HEK293T (cell line): ENCODE measurements around the gene IL24.

Experiments
- CTCF ChIA-PET: fragments of 350-600 bp; formaldehyde crosslinking; extraction: SDS; loops from one replicate; lab custom pipeline; 2021; ENCODE audit warnings: antibody characterized with exemption, inconsistent platforms; lab: Yijun Ruan, JAX
- POLR2A ChIA-PET: fragments of 350-600 bp; formaldehyde crosslinking; extraction: SDS; loops from one replicate; lab custom pipeline; 2020; ENCODE audit warnings: antibody characterized with exemption, inconsistent platforms; lab: Yijun Ruan, JAX
- DNase-seq: peaks from one replicate; pipeline ENCODE4 v3.0.0; 2012; ENCODE audit warnings: mixed read lengths; ENCODE audit errors: extremely low spot score
- ARNT ChIP-seq: fragments of 450-650 bp; IDR thresholded peaks from 2 replicates; pipeline ENCODE4 v1.6.1; 2017; ENCODE audit warnings: mild to moderate bottlenecking
- BHLHE40 ChIP-seq: fragments of 450-650 bp; IDR thresholded peaks from 2 replicates; pipeline ENCODE4 v1.6.1; 2016; ENCODE audit warnings: mild to moderate bottlenecking, moderate library complexity, borderline replicate concordance
- CTBP1 ChIP-seq: fragments of 450-650 bp; IDR thresholded peaks from 2 replicates; pipeline ENCODE4 v1.6.1; 2016; ENCODE audit warnings: borderline replicate concordance
- ELF4 ChIP-seq: fragments of 450-650 bp; IDR thresholded peaks from 2 replicates; pipeline ENCODE4 v1.6.1; 2017; ENCODE audit warnings: antibody characterized with exemption
- FOXA1 ChIP-seq: fragments of 450-650 bp; IDR thresholded peaks from 2 replicates; pipeline ENCODE4 v1.6.1; 2016; ENCODE audit warnings: mild to moderate bottlenecking
- FOXK2 ChIP-seq: fragments of 450-650 bp; IDR thresholded peaks from 2 replicates; pipeline ENCODE4 v1.6.1; 2016; ENCODE audit warnings: mild to moderate bottlenecking
- FOXM1 ChIP-seq: fragments of 450-650 bp; IDR thresholded peaks from 2 replicates; pipeline ENCODE4 v1.6.1; 2017; ENCODE audit warnings: mild to moderate bottlenecking, borderline replicate concordance
- HDGF ChIP-seq: fragments of 450-650 bp; IDR thresholded peaks from 2 replicates; pipeline ENCODE4 v1.6.1; 2017; ENCODE audit warnings: antibody characterized with exemption, borderline replicate concordance
- L3MBTL2 ChIP-seq: fragments of 450-650 bp; conservative IDR thresholded peaks from 2 replicates; pipeline ENCODE4 v1.6.1; 2016; ENCODE audit warnings: mild to moderate bottlenecking
- LEF1 ChIP-seq: fragments of 450-650 bp; IDR thresholded peaks from 2 replicates; pipeline ENCODE4 v1.6.1; 2017; ENCODE audit warnings: mild to moderate bottlenecking, borderline replicate concordance
- NFRKB ChIP-seq: fragments of 450-650 bp; IDR thresholded peaks from 2 replicates; pipeline ENCODE4 v1.6.1; 2016; ENCODE audit warnings: mild to moderate bottlenecking, moderate library complexity
- SP1 ChIP-seq: fragments of 450-650 bp; IDR thresholded peaks from 2 replicates; pipeline ENCODE4 v1.6.1; 2017
- SUZ12 ChIP-seq: fragments of 450-650 bp; IDR thresholded peaks from 2 replicates; pipeline ENCODE4 v1.6.1; 2016; ENCODE audit warnings: mild to moderate bottlenecking
- TARDBP ChIP-seq: fragments of 450-650 bp; IDR thresholded peaks from 2 replicates; pipeline ENCODE4 v1.6.1; 2016
- ZNF384 ChIP-seq: fragments of 450-650 bp; IDR thresholded peaks from 2 replicates; pipeline ENCODE4 v1.6.1; 2016
- TF ChIP-seq, protein P1 (sequence below): fragments of 450-650 bp; IDR thresholded peaks from 2 replicates; pipeline ENCODE4 v1.6.1; 2016

The IL24 gene

DNA sequence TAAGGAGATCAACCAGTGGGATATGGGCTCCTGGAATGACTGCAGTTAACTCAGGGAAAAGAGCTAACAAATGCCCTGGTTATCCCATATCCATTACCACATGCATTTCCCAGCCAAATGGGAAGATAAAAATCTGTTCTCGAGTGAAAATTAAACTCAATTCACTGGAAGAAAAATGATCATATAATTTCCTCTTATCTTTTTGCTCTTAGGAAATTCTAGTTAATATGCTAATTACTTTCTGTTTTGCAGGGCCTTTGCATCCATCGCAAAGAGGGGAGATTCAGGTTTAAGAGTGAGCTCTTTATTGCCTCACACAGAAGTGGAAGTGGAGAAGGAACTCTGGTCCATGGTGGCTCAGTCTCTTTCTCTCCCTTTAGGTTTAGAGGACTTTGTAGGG, 3.9 kb upstream of the IL24 start:
- TF ChIP-seq BHLHE40 (no peak), NFRKB (no peak), FOXA1 (no peak), HDGF (no peak), ZNF384 (no peak), TARDBP (no peak), ARNT (no peak), L3MBTL2 (no peak), CTBP1 (no peak), LEF1 (no peak), FOXK2 (no peak), SP1 (no peak), ELF4 (no peak), SUZ12 (no peak), FOXM1 (no peak)
- TF ChIP-seq, protein P1, sequence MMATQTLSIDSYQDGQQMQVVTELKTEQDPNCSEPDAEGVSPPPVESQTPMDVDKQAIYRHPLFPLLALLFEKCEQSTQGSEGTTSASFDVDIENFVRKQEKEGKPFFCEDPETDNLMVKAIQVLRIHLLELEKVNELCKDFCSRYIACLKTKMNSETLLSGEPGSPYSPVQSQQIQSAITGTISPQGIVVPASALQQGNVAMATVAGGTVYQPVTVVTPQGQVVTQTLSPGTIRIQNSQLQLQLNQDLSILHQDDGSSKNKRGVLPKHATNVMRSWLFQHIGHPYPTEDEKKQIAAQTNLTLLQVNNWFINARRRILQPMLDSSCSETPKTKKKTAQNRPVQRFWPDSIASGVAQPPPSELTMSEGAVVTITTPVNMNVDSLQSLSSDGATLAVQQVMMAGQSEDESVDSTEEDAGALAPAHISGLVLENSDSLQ = no peak
- CTCF ChIA-PET = interaction anchor here (1.8 kb wide), 1 partner anchor 15 kb away, joined by 6 read pairs; no protein-coding TSS in a partner anchor
- no peak for DNase-seq
- POLR2A ChIA-PET = no interaction called here

GRCh38 chr1:206895325-206895724, 1.9 kb upstream of the IL24 start:
- no peak for DNase-seq
- ChIA-PET CTCF (interaction anchor here (0.7 to 1.3 kb wide), 4 partner anchors 17 to 237 kb away, joined by 3 to 5 read pairs (median 3); partner anchors contain the start of gene IL20), POLR2A (no interaction called here)
- TF ChIP-seq SP1 (no peak), BHLHE40 (no peak), CTBP1 (no peak)

DNA sequence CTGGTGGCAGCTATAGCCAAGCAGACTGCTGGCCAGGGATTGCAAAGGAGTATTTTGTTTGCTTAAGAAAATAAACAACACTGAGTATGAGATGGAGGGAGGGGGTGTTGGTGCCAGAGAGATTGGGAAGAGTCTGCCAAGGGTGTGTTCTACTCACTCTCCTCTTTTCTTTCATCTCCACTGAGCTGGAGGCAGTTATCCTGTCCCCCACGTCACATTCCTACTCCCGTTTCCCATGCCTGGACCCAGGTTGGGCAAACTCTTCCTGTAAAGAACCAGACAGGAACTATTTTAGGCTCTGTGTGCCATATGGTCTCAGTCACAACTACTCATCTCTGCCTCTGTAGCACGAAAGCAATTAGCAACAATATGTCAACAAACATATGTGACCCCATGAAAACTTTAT, 1.4 kb upstream of the IL24 start:
- no peak for DNase-seq
- CTCF ChIA-PET = interaction anchor here (1.2 to 1.3 kb wide), 2 partner anchors 16 to 30 kb away, joined by 3 to 5 read pairs; partner anchors contain the start of gene IL20
- POLR2A ChIA-PET = no interaction called here
- TF ChIP-seq TARDBP (no peak), ARNT (no peak), CTBP1 (no peak), ELF4 (no peak), SUZ12 (no peak), LEF1 (no peak), SP1 (no peak), ZNF384 (no peak), BHLHE40 (no peak), FOXK2 (no peak), FOXA1 (no peak), FOXM1 (no peak), L3MBTL2 (no peak), HDGF (no peak), NFRKB (no peak)
- TF ChIP-seq, protein P1 = no peak

DNA sequence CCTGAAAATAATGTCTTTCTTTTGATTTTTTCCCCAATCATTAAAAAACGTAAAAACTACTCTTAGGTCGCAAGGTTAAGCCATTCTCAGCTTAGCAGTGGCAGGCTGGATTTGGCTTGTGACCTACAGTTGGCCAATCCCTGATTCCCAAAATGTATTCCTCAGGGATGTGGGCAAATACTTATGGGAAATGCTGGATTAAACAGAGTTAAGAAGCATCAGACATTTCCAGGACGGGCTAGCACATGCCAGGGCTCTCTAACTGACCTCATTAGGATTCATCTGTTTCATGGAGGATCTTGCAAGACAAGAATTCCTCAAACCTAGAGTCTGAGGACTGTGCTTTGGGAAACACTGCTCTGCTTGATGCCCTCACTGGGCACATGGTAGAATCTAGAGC, 982 bp upstream of the IL24 start:
- CTCF ChIA-PET = interaction anchor here (1.2 kb wide), 1 partner anchor 31 kb away, joined by 3 read pairs; the partner anchor contains the start of gene IL20
- TF ChIP-seq, protein P1 = no peak
- TF ChIP-seq LEF1 (no peak), L3MBTL2 (no peak), ZNF384 (no peak), ARNT (no peak), ELF4 (no peak), SUZ12 (no peak)
- DNase-seq = no peak
- POLR2A ChIA-PET = no interaction called here

- ChIA-PET CTCF (no interaction called here), POLR2A (no interaction called here)
- no peak for DNase-seq
- TF ChIP-seq SUZ12 = no peak
- no peak for TF ChIP-seq FOXA1
- TF ChIP-seq SP1 = no peak
- TF ChIP-seq LEF1 = no peak
- no peak for TF ChIP-seq ELF4
- TF ChIP-seq ARNT = no peak
- no peak for TF ChIP-seq FOXM1
- no peak for TF ChIP-seq FOXK2
- TF ChIP-seq HDGF = no peak
- TF ChIP-seq BHLHE40 = no peak
- no peak for TF ChIP-seq L3MBTL2
- no peak for TF ChIP-seq ZNF384
- TF ChIP-seq CTBP1 = no peak
- TF ChIP-seq, protein P1 = no peak
- TF ChIP-seq TARDBP = no peak
- TF ChIP-seq NFRKB = no peak
These were observed 1.1 kb downstream of the IL24 start for GRCh38 chr1:206898089-206898914.
